K562 (cell line): Measurements from ENCODE around the gene SPPL3. TPM values are rescaled to one million over a fixed set of nuclear protein-coding genes. Genes with fewer than 3 reads are reported as not detected.

Experiments used
- ATAC-seq: fragments of 200-7000 bp; cut with Tn5 transposase; 3 replicates; pipeline ENCODE4 v1.9.1; 2020; ENCODE audit warnings: moderate library complexity
- BruUV-seq: library from RNA; stranded (reverse); fragments of 400-500 nt; replicated peaks from 2 replicates; lab custom pipeline; 2021; lab: Mats Ljungman, UMichigan
- CTCF ChIA-PET: fragments of 300-600 bp; formaldehyde crosslinking; extraction: SDS; loops from one replicate; lab custom pipeline; 2021; ENCODE audit warnings: low intra/inter-chr PET ratio; lab: Yijun Ruan, JAX
- POLR2A ChIA-PET: fragments of 300-600, 350-650 bp; sonication (Branson Sonifier 250); formaldehyde crosslinking; extraction: SDS; loops from one replicate; lab custom pipeline; 2021; ENCODE audit warnings: antibody characterized with exemption, inconsistent platforms; lab: Yijun Ruan, JAX
- DNase-seq, 4 experiments: peaks; one replicate each; pipeline versions ENCODE4 v3.0.0 to v3.0.0-alpha.2; 2011 to 2018; ENCODE audit warnings: low spot score in 3 of 4, mixed read lengths in 3 of 4; ENCODE audit errors: extremely low read depth in 1 of 4
- FAIRE-seq: peaks from 2 replicates; lab custom pipeline; 2011; peaks lifted over from hg19 to GRCh38; lab: Jason Lieb, UNC
- H2AFZ ChIP-seq: 2 replicates; pipeline ENCODE4 v1.6.0; 2011; ENCODE audit warnings: low read depth, low read length, control low read depth, inconsistent platforms
- H3K27ac ChIP-seq: fragments of 200-600 bp; 3 replicates; pipeline ENCODE4 v1.8.0; 2011; ENCODE audit warnings: low read depth, mild to moderate bottlenecking, control low read depth, inconsistent platforms, low read length, moderate library complexity, mixed read lengths; ENCODE audit errors: extremely low read depth
- H3K27me3 ChIP-seq, 2 experiments: fragments of 300-600 bp in 1 of 2; 2 replicates in 1 of 2; 3 replicates in 1 of 2; pipeline versions ENCODE4 v1.6.0 to v1.8.0; 2011; ENCODE audit warnings: inconsistent platforms in 2 of 2, low read length in 2 of 2, mild to moderate bottlenecking in 1 of 2, mixed read lengths in 1 of 2, moderate library complexity in 1 of 2; ENCODE audit not compliant: control insufficient read depth in 2 of 2, insufficient read depth in 2 of 2
- H3K36me3 ChIP-seq: fragments of 300-600 bp; 3 replicates; pipeline ENCODE4 v1.8.0; 2011; ENCODE audit warnings: mild to moderate bottlenecking, low read length, inconsistent platforms; ENCODE audit not compliant: control insufficient read depth, insufficient read depth
- H3K4me1 ChIP-seq, 2 experiments: fragments of 200-600 bp in 1 of 2; replicated peaks in 1 of 2; 2 replicates in 1 of 2; 3 replicates in 1 of 2; pipeline versions ENCODE4 v1.5.1 to v1.8.0; 2011; ENCODE audit warnings: inconsistent platforms in 2 of 2, low read length in 2 of 2, mild to moderate bottlenecking in 1 of 2, mixed read lengths in 1 of 2, moderate library complexity in 1 of 2; ENCODE audit not compliant: control insufficient read depth in 2 of 2, insufficient read depth in 2 of 2
- H3K4me2 ChIP-seq: 2 replicates; pipeline ENCODE4 v1.6.1; 2011; ENCODE audit warnings: low read length, control low read depth, inconsistent platforms, mixed read lengths; ENCODE audit not compliant: insufficient read depth
- H3K4me3 ChIP-seq: fragments of 200-600 bp; sonication (generic), shearing (Covaris generic); 2 replicates; pipeline ENCODE4 v1.5.1; 2016; ENCODE audit warnings: control low read depth, inconsistent platforms
- H3K79me2 ChIP-seq: fragments of 200-600 bp; 3 replicates; pipeline ENCODE4 v1.8.0; 2011; ENCODE audit warnings: low read length, inconsistent platforms; ENCODE audit not compliant: control insufficient read depth, insufficient read depth
- H3K9ac ChIP-seq, 2 experiments: 2 replicates each; pipeline versions ENCODE4 v1.6.0 to v1.6.1; 2011; ENCODE audit warnings: low read depth in 2 of 2, low read length in 2 of 2, control low read depth in 1 of 2, inconsistent platforms in 1 of 2, mild to moderate bottlenecking in 1 of 2, mixed read lengths in 1 of 2; ENCODE audit not compliant: insufficient read depth in 1 of 2
- H3K9me1 ChIP-seq: one replicate; pipeline ENCODE4 v1.6.0; 2011; ENCODE audit warnings: inconsistent platforms, mild to moderate bottlenecking, low read length, moderate library complexity; ENCODE audit not compliant: control insufficient read depth, insufficient read depth
- H3K9me3 ChIP-seq: replicated peaks from 2 replicates; pipeline ENCODE4 v1.5.1; 2011; ENCODE audit warnings: low read depth, low read length, inconsistent platforms; ENCODE audit not compliant: control insufficient read depth, insufficient read depth
- H4K20me1 ChIP-seq: replicated peaks from 2 replicates; pipeline ENCODE4 v1.6.1; 2011; ENCODE audit warnings: low read length, inconsistent platforms, mixed read lengths; ENCODE audit not compliant: control insufficient read depth, insufficient read depth
- ATF2 ChIP-seq: sonication (generic); formaldehyde crosslinking; IDR thresholded peaks from 2 replicates; pipeline ENCODE4 v1.8.1; 2022; ENCODE audit warnings: missing genetic modification reagents
- ATF3 ChIP-seq, 2 experiments: fragments of 450-650 bp in 1 of 2; sonication (generic) in 1 of 2; formaldehyde crosslinking in 1 of 2; IDR thresholded peaks in 1 of 2; conservative IDR thresholded peaks in 1 of 2; 2 replicates each; pipeline versions ENCODE4 v1.6.1 to v1.8.1; 2016 to 2023; ENCODE audit warnings: mild to moderate bottlenecking in 2 of 2, moderate library complexity in 2 of 2, inconsistent platforms in 1 of 2, missing genetic modification reagents in 1 of 2
- CAMTA2 ChIP-seq: fragments of 250-450 bp; sonication (Bioruptor Pico); conservative IDR thresholded peaks from 2 replicates; pipeline ENCODE4 v1.5.1; 2022
- E2F6 ChIP-seq, 2 experiments: IDR thresholded peaks; 2 replicates each; pipeline ENCODE4 v1.6.1; 2011; ENCODE audit warnings: borderline replicate concordance in 1 of 2, control low read depth in 1 of 2, low read depth in 1 of 2, low read length in 1 of 2, mild to moderate bottlenecking in 1 of 2, mixed read lengths in 1 of 2, moderate library complexity in 1 of 2; ENCODE audit not compliant: insufficient read depth in 1 of 2, insufficient read length in 1 of 2, poor library complexity in 1 of 2, severe bottlenecking in 1 of 2; ENCODE audit errors: extremely low read depth in 1 of 2
- ESRRB ChIP-seq: fragments of 250-450 bp; sonication (Bioruptor Pico); IDR thresholded peaks from 2 replicates; pipeline ENCODE4 v1.5.0; 2020; ENCODE audit warnings: mild to moderate bottlenecking, moderate library complexity, borderline replicate concordance
- RFX5 ChIP-seq: IDR thresholded peaks from 2 replicates; pipeline ENCODE4 v1.6.1; 2011; ENCODE audit warnings: low read depth, mild to moderate bottlenecking, improper control_type of control experiment, low read length
- STAT5B ChIP-seq: fragments of 250-450 bp; sonication (Bioruptor Pico); IDR thresholded peaks from 2 replicates; pipeline ENCODE4 v1.8.0; 2021; ENCODE audit warnings: mild to moderate bottlenecking, inconsistent platforms
- TFAP4 ChIP-seq: sonication (generic); formaldehyde crosslinking; IDR thresholded peaks from 2 replicates; pipeline ENCODE4 v1.8.0; 2022; ENCODE audit warnings: missing genetic modification reagents, mild to moderate bottlenecking, moderate library complexity, borderline replicate concordance
- ZBTB12 ChIP-seq: fragments of 250-450 bp; sonication (Bioruptor Pico); IDR thresholded peaks from 2 replicates; pipeline ENCODE4 v1.4.0; 2020
- ZNF24 ChIP-seq: fragments of 450-650 bp; IDR thresholded peaks from 2 replicates; pipeline ENCODE4 v1.6.1; 2016
- ZNF764 ChIP-seq: fragments of 250-450 bp; sonication (Bioruptor Pico); IDR thresholded peaks from 2 replicates; pipeline ENCODE4 v1.4.0; 2020; ENCODE audit warnings: low read depth, mild to moderate bottlenecking, moderate library complexity
- ZSCAN32 ChIP-seq: fragments of 450-650 bp; formaldehyde crosslinking; IDR thresholded peaks from 2 replicates; pipeline ENCODE4 v1.4.0; 2020; ENCODE audit warnings: mild to moderate bottlenecking, moderate library complexity
- WGBS: fragments of 100-300 bp; shearing (Covaris generic); methylation state at CpG from one replicate; pipeline ENCODE4 v1.1.6; 2016; ENCODE audit warnings: low coverage, mixed read lengths; ENCODE audit not compliant: insufficient coverage; ENCODE audit errors: missing lambda C conversion rate; 5-methylcytosine and 5-hydroxymethylcytosine counted together
- in situ Hi-C: fragments of 300-500 bp; cut with MboI; formaldehyde crosslinking; loops from 4 replicates; pipeline ENCODE4 v1.15.0; 2018; ENCODE audit warnings: inconsistent platforms, mixed read lengths
- intact Hi-C: fragments of 100-400 bp; cut with micrococcal nuclease; formaldehyde crosslinking; loops from 2 replicates; pipeline ENCODE4 v1.14.2; 2022
- polyA plus RNA-seq, 8 experiments: library from polyadenylated mRNA; depleted of rRNA in 4 of 8; stranded (reverse) in 5 of 8; unstranded in 3 of 8; fragments of >200 nt; fragmentation: Nextera tagmentation in 2 of 8; fragmentation: Illumina TruSeq in 1 of 8; extraction: Ambion mirVana in 2 of 8; extraction: Trizol in 1 of 8; gene quantifications; 2 replicates each; pipeline versions ENCODE4 v1.2.1 to v1.2.3, GENCODE V29; 2011 to 2014; ENCODE audit warnings: inconsistent platforms in 1 of 8, missing spikeins in 1 of 8
- total RNA-seq, 7 experiments: library from RNA; depleted of rRNA in 6 of 7; stranded (reverse); fragments of >200 nt in 6 of 7; fragmentation: Illumina TruSeq in 2 of 7; extraction: Trizol in 2 of 7; gene quantifications; 2 replicates each; pipeline versions ENCODE4 v1.2.1 to v1.2.3, GENCODE V29; 2011 to 2021; ENCODE audit warnings: low replicate concordance in 1 of 7

SPPL3 gene
- total and polyA plus RNA-seq, 9 of the 15 experiments (the other 6 are each of a cell fraction or from before 2014, with no cell fraction given): 2.9 to 32.1 (median 7.1) TPM

GRCh38 chr12:120798696-120799095 lies 105.5 kb downstream of the SPPL3 start:
- H2AFZ ChIP-seq: no peak overlapping the region
- 0 out of 3 replicates have a peak, but pooled peaks cover 4% of the 10 kb centered on the region for H3K36me3 ChIP-seq
- H3K9me3 ChIP-seq: peaks cover 2% of the 10 kb centered on the region
- H3K4me3 ChIP-seq: no peak overlapping the region
- H3K9ac ChIP-seq: no peak overlapping the region
- CTCF ChIA-PET: no interaction called here
- no peaks in the 10 kb centered on the region for H3K79me2 ChIP-seq
- H3K4me1 ChIP-seq: peaks cover 0 to 11% of the 10 kb centered on the region in 2 experiments; a peak in 2 of 5 replicates
- no peak overlapping the region for H3K4me2 ChIP-seq
- TF ChIP-seq RFX5 (no peak), ZNF764 (no peak), ATF2 (CRISPR knock-in tag) (no peak), STAT5B (CRISPR knock-in tag) (no peak), CAMTA2 (CRISPR knock-in tag) (no peak), ZBTB12 (CRISPR knock-in tag) (no peak), TFAP4 (no peak), ZNF24 (no peak), ESRRB (CRISPR knock-in tag) (no peak), E2F6 (IDR thresholded peaks at IDR 0.05; ENCODE audit: borderline replicate concordance in 1 of 2, extremely low read depth in 1 of 2, insufficient read depth in 1 of 2, insufficient read length in 1 of 2, low read depth in 1 of 2, low read length in 1 of 2, poor library complexity in 1 of 2, severe bottlenecking in 1 of 2) (no peak), ATF3 (IDR thresholded peaks at IDR 0.05) (no peak), ATF3 (CRISPR knock-in tag; conservative IDR thresholded peaks at IDR 0.05) (no peak), ZSCAN32 (CRISPR knock-in tag) (no peak)
- no peak for ATAC-seq
- POLR2A ChIA-PET: interaction anchor here (2.4 kb wide), 1 partner anchor 12 kb away, joined by 9 read pairs; no protein-coding TSS in a partner anchor
- no TSS peak for BruUV-seq
- 100% methylated on average over 4 of the region's 4 CpGs for WGBS
- no peaks in the 10 kb centered on the region for H3K9me1 ChIP-seq
- no peaks in the 10 kb centered on the region for H3K27me3 ChIP-seq
- FAIRE-seq: no peak
- in situ Hi-C loops (no loop called here), intact Hi-C loops (no loop called here)
- no peak for DNase-seq
- H3K27ac ChIP-seq: no peak overlapping the region
- H4K20me1 ChIP-seq: no peaks in the 10 kb centered on the region
